Amygdala (tissue), 56 donors: Measurements from ENCODE around the gene ACER3.
"Not testable (repeated sequence)": the region's sequence is repeated elsewhere in the genome, so short reads cannot be mapped to it uniquely, and the experiment has no call there.

ENCODE experiments used
- DNase-seq, 56 donors: peaks; one replicate each; lab custom pipeline; 2025; lab: John Stamatoyannopoulos, UW

Gene ACER3

GRCh38 chr11:77053217-77054015, 192.7 kb downstream of the ACER3 start:
- DNase-seq = no peak

GRCh38 chr11:77054084-77054483, 193.4 kb downstream of the ACER3 start:
- DNase-seq = no peak

- no peak for DNase-seq
These were observed 194.4 kb downstream of the ACER3 start for GRCh38 chr11:77055101-77055561.

GRCh38 chr11:77055913-77056312, 195.2 kb downstream of the ACER3 start:
- DNase-seq = no peak

GRCh38 chr11:77056814-77057402, 196.2 kb downstream of the ACER3 start:
- DNase-seq = no peak

- DNase-seq = no peak
These were observed 197.3 kb downstream of the ACER3 start for GRCh38 chr11:77057938-77058474.

GRCh38 chr11:77058900-77059299, 198.2 kb downstream of the ACER3 start:
- no peak for DNase-seq

GRCh38 chr11:77059806-77060205, 199.1 kb downstream of the ACER3 start:
- DNase-seq = no peak

GRCh38 chr11:77060234-77060633, 199.5 kb downstream of the ACER3 start:
- DNase-seq = no peak

GRCh38 chr11:77061258-77061657, 200.5 kb downstream of the ACER3 start:
- DNase-seq = not testable (repeated sequence)

- no peak for DNase-seq
These were observed 202.2 kb downstream of the ACER3 start for GRCh38 chr11:77062924-77063323.

- DNase-seq = no peak
These were observed 202.7 kb downstream of the ACER3 start for GRCh38 chr11:77063407-77063806.

GRCh38 chr11:77063861-77064260, 203.1 kb downstream of the ACER3 start:
- DNase-seq = no peak

GRCh38 chr11:77064648-77065217, 204.0 kb downstream of the ACER3 start:
- DNase-seq = no peak

GRCh38 chr11:77065878-77066228, 205.1 kb downstream of the ACER3 start:
- peak in 4 of 56 donors; percentile 51 to 59 (median 56) for DNase-seq

GRCh38 chr11:77066229-77067042, 205.7 kb downstream of the ACER3 start, which contains the start of gene CAPN5:
CAPN5 (plus strand) TSS chr11:77066971; CDS start chr11:77084887, 17,916 bp downstream.
- peak in 55 of 56 donors; percentile 61 to 97 (median 86) for DNase-seq

GRCh38 chr11:77067861-77068443, 207.2 kb downstream of the ACER3 start:
- no peak for DNase-seq

- DNase-seq = no peak
These were observed 208.0 kb downstream of the ACER3 start for GRCh38 chr11:77068457-77069335.

- DNase-seq = no peak
These were observed 208.7 kb downstream of the ACER3 start for GRCh38 chr11:77069336-77069968.
